ENCODE results near the gene OR6B1.
A peak's percentile ranks its signal among the peaks of the same experiment; 100 is the strongest.
"Not testable (repeated sequence)": the region's sequence is repeated elsewhere in the genome, so short reads cannot be mapped to it uniquely, and the experiment has no call there.

OR6B1 gene

GRCh38 chr7:144004703-144005102, 4.6 kb downstream of the OR6B1 start:
- H3K27ac ChIP-seq: no peak overlapping the region
- TF ChIP-seq CTCF (conservative IDR thresholded peaks at IDR 0.05) (no peak), ZFX (IDR thresholded peaks at IDR 0.05) (no peak)

DNA sequence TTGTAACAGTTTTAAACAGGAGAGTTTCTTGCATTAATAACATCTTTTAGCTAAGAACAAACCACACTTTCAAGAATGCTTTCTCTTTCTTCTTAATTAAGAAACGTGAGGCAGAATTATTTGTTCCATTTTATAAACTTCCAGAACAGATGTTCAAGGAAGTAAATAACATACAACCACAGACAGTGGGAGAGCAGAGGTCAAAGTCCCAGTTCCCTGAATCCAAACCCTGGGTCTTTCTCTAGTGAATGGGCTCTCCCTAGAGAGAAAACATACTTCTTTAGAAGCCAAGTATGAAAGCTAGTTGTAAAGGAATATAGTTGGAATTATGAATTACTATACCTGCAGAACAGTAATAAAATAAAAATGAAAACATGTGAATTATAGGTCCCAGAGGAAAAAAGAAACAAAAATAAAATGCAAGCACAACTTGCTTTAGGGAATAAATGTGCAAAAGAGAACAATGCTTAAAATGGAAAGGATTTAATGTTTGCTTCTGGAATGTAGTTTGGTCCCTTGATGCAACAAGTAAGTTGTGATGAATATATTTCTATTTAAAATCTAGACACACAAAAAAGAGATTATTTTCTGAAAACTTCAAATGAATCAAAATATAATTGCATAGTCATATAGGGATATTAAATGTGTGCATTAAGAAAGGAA, 6.0 kb downstream of the OR6B1 start:
- TF ChIP-seq CTCF (conservative IDR thresholded peaks at IDR 0.05): no peak
- TF ChIP-seq ZFX (IDR thresholded peaks at IDR 0.05): no peak
- no peak overlapping the region for H3K27ac ChIP-seq

- TF ChIP-seq CTCF (conservative IDR thresholded peaks at IDR 0.05) (no peak), ZFX (IDR thresholded peaks at IDR 0.05) (no peak)
Observed at GRCh38 chr7:144006692-144007042, 6.5 kb downstream of the OR6B1 start.

DNA sequence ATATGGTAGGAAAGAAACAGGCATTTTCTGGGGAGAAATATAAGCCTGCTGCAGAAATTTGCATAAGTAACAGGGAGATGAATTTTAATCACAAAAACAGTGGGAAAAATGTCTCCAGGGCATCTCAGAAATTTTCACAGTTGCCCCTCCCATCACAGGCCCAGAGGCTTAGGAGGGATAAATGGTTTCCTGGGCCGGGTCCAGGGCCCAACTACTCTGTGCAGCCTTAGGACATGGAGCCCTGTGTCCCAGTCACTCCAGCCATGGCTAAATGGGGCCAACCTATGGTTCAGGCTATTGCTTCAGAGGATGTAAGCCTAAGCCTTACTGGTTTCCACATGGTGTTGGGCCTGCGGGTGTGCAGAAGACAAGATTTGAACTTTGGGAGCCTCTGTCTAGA, 9.2 kb downstream of the OR6B1 start:
- TF ChIP-seq ZFX (IDR thresholded peaks at IDR 0.05) (no peak), CTCF (conservative IDR thresholded peaks at IDR 0.05) (no peak)
- no peak overlapping the region for H3K27ac ChIP-seq

More at GRCh38 chr7:144006692-144007042, 6.5 kb downstream of the OR6B1 start:
- no peak overlapping the region for H3K27ac ChIP-seq

DNA sequence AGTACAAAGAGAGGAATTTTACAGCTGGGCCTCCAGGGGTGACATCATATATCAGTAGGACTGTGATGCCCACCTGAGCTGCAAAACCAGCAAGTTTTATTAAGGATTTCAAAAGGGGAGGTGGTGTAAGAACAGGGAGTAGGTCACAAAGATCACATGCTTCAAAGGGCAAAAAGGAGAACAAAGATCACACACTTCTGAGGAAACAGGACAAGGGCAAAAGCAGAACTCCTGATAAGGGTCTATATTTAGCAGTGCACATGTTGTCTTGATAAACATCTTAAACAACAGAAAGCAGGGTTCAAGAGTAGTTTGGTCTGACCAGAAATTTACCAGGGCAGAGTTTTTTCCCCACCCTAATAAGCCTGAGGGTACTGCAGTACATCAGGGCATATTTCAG, 9.9 kb downstream of the OR6B1 start:
- H3K27ac ChIP-seq: not testable (repeated sequence)

DNA sequence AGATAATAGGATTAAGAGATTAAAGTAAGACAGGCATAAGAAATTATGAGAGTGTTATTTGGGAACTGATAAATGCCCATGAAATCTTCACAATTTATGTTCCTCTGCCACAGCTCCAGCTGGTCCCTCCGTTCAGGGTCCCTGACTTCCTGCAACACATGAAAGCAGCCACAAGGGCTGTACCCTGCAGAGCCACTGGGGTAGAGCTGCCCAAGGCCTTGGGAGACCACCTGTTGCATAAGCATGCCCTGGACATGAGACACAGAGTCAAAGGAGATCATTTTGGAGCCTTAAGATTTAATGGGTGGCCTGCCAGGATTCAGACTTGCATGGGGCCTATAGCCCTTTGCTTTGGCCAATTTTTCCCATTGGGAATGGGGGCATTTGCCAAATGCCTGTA, 10.7 kb downstream of the OR6B1 start:
- not testable (repeated sequence) for H3K27ac ChIP-seq

- TF ChIP-seq ZFX (IDR thresholded peaks at IDR 0.05) (no peak), CTCF (conservative IDR thresholded peaks at IDR 0.05) (peak; percentile 41)
- H3K27ac ChIP-seq: no peak overlapping the region
Observed at GRCh38 chr7:144011458-144012230, 11.5 kb downstream of the OR6B1 start.

DNA sequence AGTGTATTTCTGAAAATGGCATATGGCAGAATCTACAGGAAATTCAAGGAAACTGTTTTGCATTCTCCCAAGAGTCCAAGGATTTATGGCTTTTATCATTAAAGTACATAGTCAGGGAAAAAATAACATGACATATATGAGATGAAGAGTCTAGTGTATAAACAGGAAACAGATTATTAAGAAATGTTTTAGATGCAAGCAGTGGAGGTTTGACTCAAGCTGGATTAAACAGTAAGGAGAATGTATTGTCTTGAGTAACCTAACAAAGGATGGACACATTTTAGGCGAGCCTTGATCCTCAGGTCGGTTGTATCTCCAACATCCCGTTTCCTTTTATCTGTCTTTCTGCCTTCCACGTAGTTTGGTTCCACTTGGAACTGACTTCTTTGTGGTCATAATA, 17.9 kb downstream of the OR6B1 start:
- TF ChIP-seq CTCF (conservative IDR thresholded peaks at IDR 0.05): no peak
- no peak for TF ChIP-seq ZFX (IDR thresholded peaks at IDR 0.05)
- no peak overlapping the region for H3K27ac ChIP-seq
